CD4-positive, alpha-beta memory T cell (primary cell): ENCODE measurements around the gene FAM89A. TPM values are rescaled to one million over a fixed set of nuclear protein-coding genes. Genes with fewer than 3 reads are reported as not detected.

ENCODE experiments used
- CTCF ChIA-PET: fragments of 350-600 bp; sonication (Branson Sonifier 250); formaldehyde crosslinking; loops from one replicate; lab custom pipeline; 2021; ENCODE audit warnings: inconsistent platforms; ENCODE audit not compliant: partially characterized antibody; lab: Charles Lee
- POLR2A ChIA-PET: fragments of 350-600 bp; sonication (Branson Sonifier 250); formaldehyde crosslinking; loops from one replicate; lab custom pipeline; 2021; ENCODE audit not compliant: partially characterized antibody; lab: Charles Lee
- DNase-seq, 5 donors: peaks; one replicate each; pipeline versions ENCODE4 v3.0.0 to v3.0.0-alpha.2; 2020 to 2022; ENCODE audit warnings: mixed read lengths in 1 of 5
- H3K27ac ChIP-seq: one replicate; pipeline ENCODE4 v1.7.0; 2013; ENCODE audit warnings: low read depth, low read length
- H3K27me3 ChIP-seq: 2 replicates; pipeline ENCODE4 v1.7.0; 2013; ENCODE audit warnings: mild to moderate bottlenecking, low read length, moderate library complexity; ENCODE audit not compliant: insufficient read depth
- H3K36me3 ChIP-seq: 2 replicates; pipeline ENCODE4 v1.7.0; 2013; ENCODE audit warnings: mild to moderate bottlenecking, low read length, moderate library complexity; ENCODE audit not compliant: insufficient read depth
- H3K4me1 ChIP-seq: 2 replicates; pipeline ENCODE4 v1.7.0; 2013; ENCODE audit warnings: mild to moderate bottlenecking, low read length, moderate library complexity; ENCODE audit not compliant: insufficient read depth
- H3K4me3 ChIP-seq, 2 donors: one replicate each; pipeline ENCODE4 v1.7.0; 2013; ENCODE audit warnings: low read length in 2 of 2, mild to moderate bottlenecking in 1 of 2
- H3K9me3 ChIP-seq, 2 donors: one replicate each; pipeline ENCODE4 v1.7.0; 2013; ENCODE audit warnings: low read length in 2 of 2, control low read depth in 1 of 2; ENCODE audit not compliant: control insufficient read depth in 1 of 2
- H3K27ac Mint-ChIP-seq, 7 donors: one replicate each; pipeline ENCODE4 v1.8.0; 2020 to 2021; ENCODE audit warnings: mixed read lengths in 7 of 7, mild to moderate bottlenecking in 6 of 7, inconsistent platforms in 3 of 7, moderate library complexity in 3 of 7
- H3K27me3 Mint-ChIP-seq, 2 donors: one replicate each; pipeline ENCODE4 v1.8.0; 2020 to 2021; ENCODE audit warnings: mixed read lengths in 2 of 2
- H3K36me3 Mint-ChIP-seq, 2 donors: one replicate each; pipeline ENCODE4 v1.8.0; 2020 to 2021; ENCODE audit warnings: mixed read lengths in 2 of 2, inconsistent platforms in 1 of 2, mild to moderate bottlenecking in 1 of 2
- H3K4me1 Mint-ChIP-seq, 4 donors: one replicate each; pipeline ENCODE4 v1.8.0; 2020 to 2021; ENCODE audit warnings: mixed read lengths in 4 of 4, mild to moderate bottlenecking in 1 of 4
- H3K4me3 Mint-ChIP-seq, 8 donors: one replicate each; pipeline ENCODE4 v1.8.0; 2020 to 2021; ENCODE audit warnings: mixed read lengths in 8 of 8, mild to moderate bottlenecking in 7 of 8, moderate library complexity in 6 of 8, inconsistent platforms in 3 of 8
- H3K9me3 Mint-ChIP-seq, 8 donors: one replicate each; pipeline ENCODE4 v1.8.0; 2020 to 2021; ENCODE audit warnings: mixed read lengths in 8 of 8, mild to moderate bottlenecking in 5 of 8, inconsistent platforms in 3 of 8, moderate library complexity in 1 of 8
- intact Hi-C: fragments of 100-400 bp; cut with micrococcal nuclease; formaldehyde crosslinking; loops from one replicate; pipeline ENCODE4 v1.15.1; 2023
- polyA plus RNA-seq, 2 donors: library from polyadenylated mRNA; unstranded; fragments of 300-500 nt; fragmentation: Illumina TruSeq; gene quantifications; one replicate each; pipeline ENCODE4 v1.2.3, GENCODE V29; 2021
- total RNA-seq, 2 experiments: library from RNA; stranded (reverse); gene quantifications; one replicate each; pipeline ENCODE4 v1.2.3, GENCODE V29; 2021

FAM89A gene
- total and polyA plus RNA-seq, 4 experiments from 2014 or later: 6.5 to 8.7 (median 8.1) TPM

GRCh38 chr1:231074046-231074445 is 34.0 kb upstream of the FAM89A start:
- no peak for DNase-seq
- no peak overlapping the region for H3K27ac Mint-ChIP-seq
- CTCF ChIA-PET: no interaction called here
- Histone ChIP-seq H3K27me3 (no peaks in the 10 kb centered on the region), H3K4me1 (no peaks in the 10 kb centered on the region), H3K4me3 (no peak overlapping the region), H3K27ac (no peak overlapping the region), H3K9me3 (no peaks in the 10 kb centered on the region), H3K36me3 (no peaks in the 10 kb centered on the region)
- intact Hi-C loops: no loop called here
- H3K9me3 Mint-ChIP-seq: peaks cover 0 to 3% (median 0%) of the 10 kb centered on the region in 8 donors
- no peak overlapping the region for H3K4me3 Mint-ChIP-seq
- H3K36me3 Mint-ChIP-seq: no peaks in the 10 kb centered on the region
- no peaks in the 10 kb centered on the region for H3K4me1 Mint-ChIP-seq
- peaks cover 0 to 3% of the 10 kb centered on the region in 2 donors for H3K27me3 Mint-ChIP-seq
- POLR2A ChIA-PET: no interaction called here

- Mint-ChIP-seq H3K4me3 (no peak overlapping the region), H3K27me3 (peaks cover 0 to 3% of the 10 kb centered on the region in 2 donors), H3K36me3 (no peaks in the 10 kb centered on the region), H3K9me3 (peaks cover 0 to 3% (median 0%) of the 10 kb centered on the region in 8 donors), H3K4me1 (no peaks in the 10 kb centered on the region), H3K27ac (no peak overlapping the region)
- CTCF ChIA-PET: no interaction called here
- intact Hi-C loops: no loop called here
- no peaks in the 10 kb centered on the region for H3K36me3 ChIP-seq
- no peak overlapping the region for H3K4me3 ChIP-seq
- no peak overlapping the region for H3K27ac ChIP-seq
- H3K4me1 ChIP-seq: no peaks in the 10 kb centered on the region
- POLR2A ChIA-PET: no interaction called here
- no peaks in the 10 kb centered on the region for H3K9me3 ChIP-seq
- H3K27me3 ChIP-seq: no peaks in the 10 kb centered on the region
- DNase-seq: no peak
Observed at GRCh38 chr1:231073331-231073730, 33.3 kb upstream of the FAM89A start.

- H3K4me3 ChIP-seq: no peak overlapping the region
- POLR2A ChIA-PET: no interaction called here
- DNase-seq: no peak
- no peaks in the 10 kb centered on the region for H3K9me3 ChIP-seq
- no peaks in the 10 kb centered on the region for H3K4me1 Mint-ChIP-seq
- no peak overlapping the region for H3K27ac ChIP-seq
- no peaks in the 10 kb centered on the region for H3K4me1 ChIP-seq
- no peaks in the 10 kb centered on the region for H3K36me3 ChIP-seq
- intact Hi-C loops: no loop called here
- H3K27me3 ChIP-seq: no peaks in the 10 kb centered on the region
- H3K27ac Mint-ChIP-seq: no peak overlapping the region
- H3K27me3 Mint-ChIP-seq: peaks cover 0 to 1% of the 10 kb centered on the region in 2 donors
- peaks cover 0 to 3% (median 0%) of the 10 kb centered on the region in 8 donors for H3K9me3 Mint-ChIP-seq
- CTCF ChIA-PET: no interaction called here
- no peaks in the 10 kb centered on the region for H3K36me3 Mint-ChIP-seq
- no peak overlapping the region for H3K4me3 Mint-ChIP-seq
Observed at GRCh38 chr1:231072502-231073094, 32.5 kb upstream of the FAM89A start.

- Histone ChIP-seq H3K27ac (no peak overlapping the region), H3K4me3 (no peak overlapping the region), H3K36me3 (no peaks in the 10 kb centered on the region), H3K27me3 (no peaks in the 10 kb centered on the region), H3K4me1 (no peaks in the 10 kb centered on the region), H3K9me3 (no peaks in the 10 kb centered on the region)
- H3K27ac Mint-ChIP-seq: no peak overlapping the region
- peaks cover 0 to 3% (median 0%) of the 10 kb centered on the region in 8 donors for H3K9me3 Mint-ChIP-seq
- no peak for DNase-seq
- no peak overlapping the region for H3K4me3 Mint-ChIP-seq
- intact Hi-C loops: no loop called here
- peaks cover 0 to 1% of the 10 kb centered on the region in 2 donors for H3K27me3 Mint-ChIP-seq
- no peaks in the 10 kb centered on the region for H3K4me1 Mint-ChIP-seq
- POLR2A ChIA-PET: no interaction called here
- no peaks in the 10 kb centered on the region for H3K36me3 Mint-ChIP-seq
- CTCF ChIA-PET: no interaction called here
Observed at GRCh38 chr1:231072041-231072440, 32.0 kb upstream of the FAM89A start.

GRCh38 chr1:231070758-231071444 is 30.8 kb upstream of the FAM89A start:
- H3K4me1 Mint-ChIP-seq: no peaks in the 10 kb centered on the region
- POLR2A ChIA-PET: no interaction called here

GRCh38 chr1:231069333-231069732 is 29.3 kb upstream of the FAM89A start:
- ChIA-PET POLR2A (no interaction called here), CTCF (no interaction called here)
- H3K9me3 ChIP-seq: no peaks in the 10 kb centered on the region
- no peaks in the 10 kb centered on the region for H3K27me3 ChIP-seq
- Mint-ChIP-seq H3K27ac (no peak overlapping the region), H3K36me3 (no peaks in the 10 kb centered on the region), H3K4me3 (no peak overlapping the region), H3K4me1 (no peaks in the 10 kb centered on the region), H3K27me3 (peaks cover 1 to 3% of the 10 kb centered on the region in 2 donors), H3K9me3 (no peaks in the 10 kb centered on the region)
- H3K36me3 ChIP-seq: no peaks in the 10 kb centered on the region
- H3K4me1 ChIP-seq: no peaks in the 10 kb centered on the region
- no peak for DNase-seq
- H3K27ac ChIP-seq: no peak overlapping the region
- intact Hi-C loops: no loop called here
- no peak overlapping the region for H3K4me3 ChIP-seq

More at GRCh38 chr1:231070758-231071444, 30.8 kb upstream of the FAM89A start:
- CTCF ChIA-PET: no interaction called here
- Mint-ChIP-seq H3K4me3 (no peak overlapping the region), H3K36me3 (no peaks in the 10 kb centered on the region), H3K27me3 (peaks cover 1 to 3% of the 10 kb centered on the region in 2 donors), H3K27ac (no peak overlapping the region), H3K9me3 (no peaks in the 10 kb centered on the region)
- Histone ChIP-seq H3K9me3 (no peaks in the 10 kb centered on the region), H3K4me3 (no peak overlapping the region), H3K27ac (no peak overlapping the region), H3K27me3 (no peaks in the 10 kb centered on the region), H3K36me3 (no peaks in the 10 kb centered on the region), H3K4me1 (no peaks in the 10 kb centered on the region)
- DNase-seq: no peak
- intact Hi-C loops: no loop called here

- Mint-ChIP-seq H3K27ac (no peak overlapping the region), H3K9me3 (no peaks in the 10 kb centered on the region), H3K36me3 (no peaks in the 10 kb centered on the region), H3K4me1 (no peaks in the 10 kb centered on the region), H3K27me3 (peaks cover 1 to 3% of the 10 kb centered on the region in 2 donors), H3K4me3 (no peak overlapping the region)
- Histone ChIP-seq H3K4me1 (no peaks in the 10 kb centered on the region), H3K9me3 (no peaks in the 10 kb centered on the region), H3K36me3 (no peaks in the 10 kb centered on the region), H3K4me3 (no peak overlapping the region), H3K27ac (no peak overlapping the region), H3K27me3 (no peaks in the 10 kb centered on the region)
- intact Hi-C loops: no loop called here
- CTCF ChIA-PET: no interaction called here
- DNase-seq: no peak
- POLR2A ChIA-PET: no interaction called here
Observed at GRCh38 chr1:231068762-231069161, 28.7 kb upstream of the FAM89A start.
